GM19452 (cell line): ENCODE measurements around the gene TMEM117.

ENCODE experiments used
- ATAC-seq: cut with Tn5 transposase; IDR thresholded peaks from one replicate; pipeline ENCODE4 v1.9.1; 2021; ENCODE audit not compliant: unreplicated experiment

The TMEM117 gene

DNA sequence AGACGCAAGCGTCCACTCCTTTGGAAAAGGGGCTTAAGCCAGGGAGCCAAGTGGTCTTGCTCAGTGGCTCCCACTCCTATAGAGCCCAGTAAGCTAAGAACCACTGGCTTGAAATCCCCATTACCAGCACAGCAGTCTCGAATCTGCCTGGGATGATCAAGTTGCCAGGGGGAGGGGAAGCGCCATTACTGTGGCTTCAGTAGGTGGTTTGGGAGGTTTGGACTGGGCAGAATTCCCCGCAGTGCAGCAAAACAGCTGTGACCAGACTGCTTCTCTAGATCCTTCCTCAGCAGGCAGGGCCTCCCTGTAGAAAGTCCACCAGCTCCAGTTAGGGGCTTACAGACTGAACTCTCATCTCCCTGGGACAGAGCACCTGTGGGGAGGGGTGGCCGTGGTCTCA, 115.4 kb downstream of the TMEM117 start:
- ATAC-seq = no peak

DNA sequence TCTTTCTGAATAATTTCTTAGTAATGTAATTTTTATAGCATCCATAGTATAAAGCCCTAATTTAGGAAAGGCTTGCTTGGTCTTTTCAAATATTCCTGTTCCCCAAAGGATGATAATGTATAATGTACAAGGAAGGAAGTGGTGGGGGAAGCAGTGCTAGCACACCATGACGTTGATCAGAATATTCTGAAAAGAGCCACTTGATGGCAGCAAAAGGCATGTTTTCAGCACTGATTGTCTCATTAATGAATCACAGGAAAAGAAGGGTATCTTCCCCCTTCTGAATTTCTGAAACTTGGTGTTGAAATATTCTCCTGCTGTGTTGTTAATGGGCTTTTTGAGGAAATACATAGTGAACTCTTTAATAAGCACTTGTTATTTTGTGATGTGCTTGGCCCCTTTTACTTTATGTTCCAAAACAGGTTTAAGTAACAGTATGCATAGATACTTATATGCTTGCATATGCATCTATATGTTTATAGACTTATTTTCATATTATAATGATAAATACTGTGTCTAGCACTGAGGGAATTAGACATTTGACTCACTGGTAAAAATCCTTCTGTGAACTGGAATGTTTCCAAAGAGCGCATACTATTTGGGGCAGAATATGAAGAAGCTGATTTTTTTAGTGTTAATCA, 122.0 kb downstream of the TMEM117 start:
- ATAC-seq = peak; percentile 96

DNA sequence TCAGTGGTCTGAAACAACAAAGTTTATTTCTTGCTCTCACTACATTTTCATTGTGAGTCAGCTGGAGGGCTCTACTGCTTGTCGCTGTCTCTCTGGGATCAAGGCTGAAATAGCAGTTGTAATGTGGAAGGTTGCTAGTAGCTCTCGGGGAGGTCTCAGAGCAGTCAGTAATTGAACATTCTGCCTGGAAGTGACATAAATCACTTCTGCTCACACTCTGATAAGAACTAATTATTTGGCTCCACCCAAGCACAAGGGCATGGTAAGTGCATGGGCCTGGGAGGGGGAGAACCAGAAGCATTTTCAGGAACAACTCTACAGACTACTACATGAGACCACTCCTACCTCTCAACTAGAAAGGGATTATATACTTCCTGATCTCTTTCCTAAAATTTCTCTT, 128.2 kb downstream of the TMEM117 start:
- ATAC-seq = no peak

DNA sequence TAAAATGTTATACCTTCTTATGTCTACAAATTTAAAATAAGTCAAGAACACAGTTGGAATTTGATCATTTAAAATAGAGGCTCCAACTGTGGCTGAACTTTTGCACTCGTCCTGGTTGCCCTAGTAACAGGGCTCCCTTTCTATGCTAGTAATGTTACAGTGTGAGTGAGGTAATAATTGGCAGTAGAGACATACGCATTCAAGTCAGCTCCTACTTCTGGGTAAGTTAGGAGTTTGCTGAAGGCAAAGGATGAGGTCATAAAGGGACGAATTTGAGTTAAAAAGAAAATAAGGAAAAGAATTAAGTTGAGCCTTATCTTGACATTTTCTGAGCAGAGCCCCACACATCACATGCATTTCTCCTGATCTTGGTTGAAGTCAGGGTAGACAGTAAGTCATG, 129.1 kb downstream of the TMEM117 start:
- ATAC-seq = no peak

DNA sequence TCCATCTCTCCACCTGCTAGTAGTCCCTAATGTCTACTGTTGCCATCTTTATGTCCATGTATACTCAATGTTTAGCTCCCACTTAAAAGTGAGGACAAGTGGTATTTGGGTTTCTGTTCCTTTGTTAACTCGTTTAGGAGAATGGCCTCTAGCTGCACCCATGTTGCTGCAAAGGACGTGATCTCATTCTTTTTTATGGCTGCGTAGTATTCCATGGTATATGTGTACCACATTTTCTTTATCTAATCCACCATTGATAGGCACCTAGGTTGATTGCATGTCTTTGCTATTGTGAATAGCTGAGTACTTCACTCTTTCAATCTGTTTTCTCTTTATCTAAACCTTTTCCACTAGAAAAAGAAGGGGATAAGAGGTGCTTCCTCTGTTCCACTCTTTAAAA, 130.0 kb downstream of the TMEM117 start:
- ATAC-seq = no peak

DNA sequence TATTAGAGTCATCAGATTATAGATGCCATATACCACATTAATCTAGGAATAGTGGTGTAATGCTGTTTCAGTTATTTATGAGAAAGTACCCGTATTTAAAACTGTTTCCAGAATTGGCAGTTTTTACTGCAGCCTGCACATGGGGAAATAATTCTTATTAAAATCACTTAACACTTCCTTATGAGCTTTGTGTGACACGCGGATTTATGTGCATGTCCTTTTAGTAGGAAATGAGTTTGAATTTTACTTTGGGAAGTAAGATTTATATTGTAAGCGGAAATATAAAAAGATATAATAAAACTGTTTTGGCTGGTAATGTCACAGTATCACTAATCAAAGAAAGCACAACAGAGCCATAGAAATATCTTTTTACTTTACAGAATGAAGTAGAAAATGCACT, 132.9 kb downstream of the TMEM117 start:
- no peak for ATAC-seq

DNA sequence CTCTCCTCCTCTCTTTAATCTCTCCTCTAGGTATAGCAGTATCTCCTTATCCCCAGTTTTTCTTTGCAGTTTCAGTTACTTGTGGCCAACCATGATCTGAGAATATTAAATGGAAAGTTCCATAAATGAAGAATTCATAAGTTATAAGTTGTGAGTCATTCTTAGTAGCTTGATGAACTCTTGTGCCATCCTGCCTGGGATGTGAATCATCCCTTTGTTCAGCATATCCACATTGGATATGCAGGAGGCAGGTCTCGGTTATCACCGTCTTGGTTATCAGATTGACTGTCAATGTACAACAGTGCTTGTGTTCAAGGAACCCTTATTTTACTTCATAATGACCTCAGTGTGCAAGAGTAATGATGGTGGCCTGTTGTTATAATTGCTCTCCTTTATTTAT, 134.0 kb downstream of the TMEM117 start:
- no peak for ATAC-seq

DNA sequence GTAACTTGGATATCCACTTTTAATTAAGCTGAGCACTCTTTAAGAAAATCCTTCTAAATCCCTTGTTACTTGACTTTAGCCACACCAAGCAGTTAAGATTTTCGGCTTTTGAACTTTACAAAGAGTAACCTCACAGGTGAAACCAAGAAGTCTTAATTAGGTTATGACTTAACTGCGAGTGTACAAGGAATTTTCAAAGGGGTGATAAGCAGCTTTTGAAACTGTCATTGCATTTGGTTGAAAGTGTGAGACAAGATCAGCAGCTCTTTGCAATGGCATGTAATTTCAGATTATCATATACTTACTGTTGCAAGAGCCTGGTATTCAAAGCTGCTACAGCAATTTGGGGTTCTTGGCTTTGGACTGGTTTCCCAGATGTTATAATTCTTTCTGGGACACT, 137.5 kb downstream of the TMEM117 start:
- ATAC-seq = no peak

DNA sequence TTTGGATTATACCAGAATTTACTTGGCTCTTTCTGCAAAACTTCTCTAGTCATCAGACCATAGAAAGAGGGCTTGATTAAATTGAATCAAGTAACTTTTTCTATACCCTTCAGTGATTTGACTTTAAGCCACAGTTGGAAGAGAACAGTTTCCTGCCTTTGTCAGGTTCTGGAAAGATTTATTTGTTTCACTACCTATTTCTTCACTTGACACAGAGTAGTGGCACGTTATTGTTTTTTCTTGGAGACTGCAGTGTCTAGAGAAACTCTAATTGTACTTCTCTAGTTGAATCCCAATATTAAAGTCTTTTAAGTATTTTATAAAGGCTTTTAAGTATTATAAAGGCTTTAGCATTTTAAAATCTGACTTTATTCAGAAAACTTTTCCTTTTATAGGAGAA, 138.1 kb downstream of the TMEM117 start:
- no peak for ATAC-seq

DNA sequence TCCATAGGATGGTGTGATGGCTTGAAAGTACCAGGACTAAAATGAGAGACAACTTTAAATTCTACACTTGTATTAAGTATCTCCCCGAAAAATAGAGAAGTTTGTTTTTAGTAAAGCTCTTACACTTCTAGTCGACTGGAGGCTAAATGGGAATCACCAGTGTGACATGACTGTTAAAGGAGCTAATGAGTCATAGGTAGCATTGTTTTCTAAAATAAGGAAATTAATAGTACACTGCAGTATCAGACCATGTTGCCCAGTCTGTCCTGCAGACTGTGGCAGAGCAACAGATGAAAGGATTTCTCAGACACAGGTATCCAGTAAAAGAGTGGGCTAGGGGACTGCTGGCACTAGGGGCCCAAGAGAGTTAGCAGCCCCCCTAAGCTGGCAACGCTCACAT, 140.1 kb downstream of the TMEM117 start:
- ATAC-seq = no peak

DNA sequence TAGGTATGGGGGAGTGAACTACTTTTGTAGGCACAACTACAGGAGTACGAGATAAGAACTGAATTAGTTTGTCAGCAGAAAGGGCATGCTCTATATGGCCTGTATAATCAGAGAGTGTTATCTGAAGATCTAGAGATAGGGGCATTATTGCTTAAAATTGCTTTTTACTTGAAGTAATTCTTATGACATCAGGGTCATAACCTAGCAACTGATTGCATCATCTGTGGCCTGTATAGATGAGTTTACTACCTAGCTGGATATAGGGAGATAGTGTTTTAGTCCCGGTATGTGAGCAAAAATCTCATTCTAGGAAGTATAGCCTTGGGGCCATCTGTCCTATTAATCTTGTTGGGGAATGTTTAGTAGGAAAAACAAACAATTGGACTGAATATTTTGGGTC, 142.7 kb downstream of the TMEM117 start:
- no peak for ATAC-seq

DNA sequence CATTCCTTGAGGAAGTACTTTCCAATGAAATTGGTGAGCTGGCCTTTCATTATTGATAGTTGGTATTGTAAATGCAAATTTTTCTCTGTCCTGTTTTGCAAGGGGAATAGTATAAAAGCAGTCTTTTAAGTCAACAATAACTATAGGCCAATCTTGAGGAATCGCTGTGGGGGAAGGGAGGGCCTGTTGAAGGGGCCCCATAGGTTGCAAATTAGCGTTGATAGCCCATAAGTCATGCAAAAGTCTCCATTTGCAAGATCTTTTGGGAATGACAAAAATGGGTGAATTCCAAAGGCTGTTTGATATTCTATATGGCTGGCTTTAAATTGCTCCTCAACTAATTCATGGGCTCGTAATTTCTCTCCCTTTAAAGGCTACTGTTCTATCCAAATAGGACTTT, 143.6 kb downstream of the TMEM117 start:
- ATAC-seq = no peak

DNA sequence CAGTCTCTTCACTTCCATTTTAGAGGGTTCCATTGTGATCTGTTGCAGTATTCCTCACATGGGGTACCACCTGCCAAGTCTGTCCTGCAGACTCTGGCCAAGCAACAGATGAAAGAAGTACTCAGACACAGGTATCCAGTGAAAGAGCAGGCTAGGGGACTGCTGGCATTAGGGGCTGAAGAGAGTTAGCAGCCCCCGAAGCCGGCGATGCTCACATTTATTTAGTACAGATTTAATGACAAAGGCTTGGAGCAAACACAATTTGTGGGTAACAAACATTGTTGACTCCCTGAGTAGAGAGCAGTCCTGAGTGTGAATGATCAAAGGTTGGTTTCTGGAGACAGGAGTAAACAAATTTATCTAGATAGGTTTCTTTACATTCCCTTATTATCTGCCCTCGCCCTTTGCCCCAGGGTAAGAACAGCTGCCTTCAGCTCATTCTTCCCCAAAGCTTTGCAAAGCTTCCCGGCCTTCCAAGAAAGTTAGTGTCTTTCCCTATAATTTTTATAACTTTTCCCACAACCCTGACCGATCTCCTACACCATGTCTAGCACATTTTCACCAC, 144.8 kb downstream of the TMEM117 start:
- ATAC-seq = no peak

DNA sequence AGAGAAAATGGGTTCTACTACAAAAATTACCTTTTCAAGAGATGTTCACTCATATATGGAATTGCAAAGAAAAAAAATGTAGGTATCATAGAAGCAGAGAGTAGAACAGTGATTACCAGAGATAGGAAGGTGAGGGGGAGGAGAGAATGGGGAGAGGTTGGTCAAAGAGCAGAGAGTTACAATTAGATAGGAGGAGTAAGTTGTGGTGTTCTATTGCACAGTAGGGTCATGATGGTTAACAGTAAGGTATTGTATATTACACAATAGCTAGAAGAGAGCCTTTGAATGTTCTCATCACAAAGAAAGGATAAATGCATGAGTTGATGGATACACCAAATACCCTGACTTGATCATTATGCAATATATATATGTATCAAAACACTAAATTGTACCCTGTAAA, 145.8 kb downstream of the TMEM117 start:
- no peak for ATAC-seq

DNA sequence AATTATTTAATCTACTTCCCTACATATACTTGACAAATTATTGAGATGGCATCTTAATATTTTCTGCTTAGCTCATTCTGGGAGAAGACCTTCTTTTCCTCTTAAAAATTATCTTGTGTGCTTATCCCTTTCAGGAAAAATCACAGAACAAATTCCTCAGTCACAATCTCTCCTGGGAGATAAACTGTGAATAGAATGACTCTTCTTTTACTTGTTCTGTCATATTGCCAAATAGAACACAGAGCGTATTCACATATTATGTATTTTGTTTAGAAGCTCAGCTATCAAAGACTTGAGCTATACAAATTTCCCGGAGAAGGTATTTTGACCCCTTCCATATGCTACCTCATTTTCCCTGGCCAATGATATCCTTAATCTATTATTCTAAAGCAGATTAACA, 146.7 kb downstream of the TMEM117 start:
- ATAC-seq = no peak

DNA sequence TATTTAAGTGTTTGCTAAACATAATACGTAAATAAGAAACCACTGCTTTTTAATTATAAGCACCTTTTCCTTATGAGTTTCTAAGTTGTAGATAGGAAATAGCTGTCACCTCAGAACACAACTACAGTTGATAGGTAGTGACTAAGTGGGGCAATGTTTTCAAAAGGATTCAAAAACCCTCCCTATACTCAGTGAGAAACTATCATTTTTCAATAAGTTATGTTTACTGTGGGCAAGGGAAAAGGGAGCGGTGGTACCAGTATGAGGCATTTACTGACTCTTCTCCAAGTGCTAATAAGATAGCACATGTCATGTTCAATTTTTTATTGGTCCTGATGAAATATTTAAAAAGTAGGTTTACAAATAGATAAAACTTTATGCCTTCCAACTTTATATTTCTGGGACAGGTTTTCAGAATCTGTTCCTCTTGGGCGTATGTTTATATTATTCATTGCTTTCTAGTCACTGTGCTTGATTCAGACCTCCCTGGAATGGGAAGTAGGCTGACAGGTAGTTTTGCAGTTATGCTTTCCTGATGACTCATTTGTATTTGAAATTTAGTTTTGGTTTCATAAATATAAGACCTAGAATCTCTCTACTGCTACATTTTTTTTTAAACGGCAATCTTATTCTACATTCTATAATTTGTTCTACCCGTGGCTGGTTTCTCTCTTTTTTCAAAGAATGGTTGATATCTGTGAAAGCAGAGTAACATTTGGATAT, 153.1 kb downstream of the TMEM117 start:
- peak; percentile 96 for ATAC-seq

DNA sequence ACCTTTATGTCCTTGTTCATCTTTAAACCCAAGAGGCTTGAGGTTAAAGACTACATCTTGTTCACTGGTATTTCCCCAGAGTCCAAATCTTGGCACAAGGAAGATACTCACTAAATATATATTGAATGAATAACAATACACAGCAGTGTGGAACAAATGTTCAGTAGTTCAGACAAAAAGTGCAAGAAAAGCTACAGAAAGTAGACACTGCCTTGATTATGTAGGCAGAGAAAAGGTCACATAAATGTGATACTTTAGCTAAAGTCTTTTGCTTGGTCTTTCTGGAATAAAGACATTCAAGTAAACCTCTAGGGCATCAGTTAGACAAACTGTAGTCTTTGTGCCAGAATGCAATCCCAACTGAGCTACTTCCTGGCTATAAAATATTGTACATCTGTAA, 157.0 kb downstream of the TMEM117 start:
- no peak for ATAC-seq

DNA sequence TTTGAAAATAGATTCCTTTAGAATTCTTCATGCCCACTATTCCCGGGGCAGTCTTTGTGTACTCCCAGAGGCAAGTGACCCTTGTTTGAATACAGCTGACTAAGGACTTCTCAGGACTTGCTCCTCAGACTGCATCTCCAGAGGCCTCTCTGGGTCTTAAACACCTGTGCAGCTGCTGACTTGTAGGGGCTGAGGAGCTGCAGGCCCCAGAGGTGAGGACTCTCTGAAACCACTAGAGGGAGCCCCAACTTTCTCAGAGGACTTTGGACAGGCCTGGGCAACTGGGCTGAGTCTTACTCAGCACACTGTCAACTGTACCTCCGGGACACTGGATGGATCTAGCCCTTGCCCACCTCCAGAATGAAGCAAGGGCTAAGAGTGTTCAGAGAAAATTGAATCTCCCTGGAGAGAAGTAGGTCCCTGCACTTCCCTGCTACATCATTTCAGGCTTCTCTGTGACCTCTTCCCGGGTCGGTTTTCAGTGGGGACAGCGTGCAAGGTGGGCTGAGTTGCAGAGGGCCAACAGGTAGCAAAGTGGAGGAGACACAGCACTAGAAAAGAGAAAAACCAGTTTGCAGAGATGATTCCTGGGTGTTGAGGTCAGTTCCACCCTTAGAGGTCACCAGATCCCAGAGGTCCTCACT, 164.6 kb downstream of the TMEM117 start:
- ATAC-seq = peak; percentile 92

DNA sequence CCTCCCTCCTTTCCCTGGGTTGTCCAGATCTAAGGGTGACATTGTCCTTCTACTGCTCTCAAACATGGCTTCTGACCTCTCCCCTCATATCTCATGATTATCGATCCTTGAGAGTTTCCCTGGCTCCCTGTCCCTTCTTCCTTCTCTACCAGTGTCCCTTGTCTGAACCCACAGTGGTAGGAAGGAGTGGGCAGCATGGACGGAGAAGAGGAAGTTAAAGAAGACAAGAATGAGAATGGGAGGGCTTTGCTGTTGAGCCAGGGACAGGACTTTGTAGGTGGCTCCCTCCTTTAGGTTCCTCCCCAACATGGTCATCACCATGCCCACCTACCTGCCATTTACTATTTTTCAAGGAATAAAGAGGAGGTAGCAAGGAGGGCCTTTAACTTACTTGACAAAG, 166.7 kb downstream of the TMEM117 start:
- no peak for ATAC-seq

DNA sequence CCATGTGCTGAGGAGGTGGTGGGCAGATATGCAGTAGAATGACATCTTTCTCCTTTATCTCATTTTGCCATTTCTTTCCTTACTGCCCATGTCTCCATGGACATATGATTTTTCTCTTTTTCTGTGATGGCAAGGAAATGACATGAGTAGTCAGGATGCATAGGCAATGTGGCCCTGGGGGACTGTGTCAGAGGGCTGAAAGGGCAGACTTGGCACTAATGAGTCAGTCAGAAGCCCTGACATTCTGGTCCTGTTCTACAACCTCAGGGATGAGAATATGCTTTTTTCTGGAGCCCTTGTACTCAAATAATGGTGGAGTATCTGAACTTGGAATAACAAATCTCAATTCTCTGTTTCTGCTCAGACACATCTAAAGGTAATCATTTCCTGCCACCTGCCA, 167.8 kb downstream of the TMEM117 start:
- no peak for ATAC-seq

DNA sequence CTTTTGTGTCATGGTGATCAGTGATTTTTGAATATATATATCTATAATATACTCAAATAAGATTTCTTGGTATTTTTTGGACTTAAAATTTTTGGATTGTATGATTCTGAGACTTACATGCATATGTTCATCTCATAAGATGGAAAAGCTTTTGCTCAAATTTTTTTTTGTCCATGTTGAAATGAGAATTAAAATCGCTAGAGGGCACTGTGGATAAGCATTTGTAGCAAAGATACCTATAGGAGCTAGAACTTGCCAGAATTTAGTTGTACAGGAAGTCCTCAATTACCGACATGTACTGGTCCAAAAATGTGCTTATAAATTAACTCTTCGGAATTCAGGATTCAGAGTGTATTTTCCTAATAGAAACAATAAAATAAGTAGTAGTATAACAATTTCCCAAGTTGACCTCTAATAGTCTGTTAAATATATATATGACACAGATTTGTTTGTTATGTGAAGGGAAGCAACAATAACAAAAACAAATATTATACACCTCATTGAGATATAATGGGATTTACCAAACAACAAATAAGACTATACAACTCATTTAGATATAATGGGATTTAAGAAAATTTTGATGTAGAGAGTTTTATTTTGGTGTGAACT, 179.6 kb downstream of the TMEM117 start:
- peak; percentile 65 for ATAC-seq

DNA sequence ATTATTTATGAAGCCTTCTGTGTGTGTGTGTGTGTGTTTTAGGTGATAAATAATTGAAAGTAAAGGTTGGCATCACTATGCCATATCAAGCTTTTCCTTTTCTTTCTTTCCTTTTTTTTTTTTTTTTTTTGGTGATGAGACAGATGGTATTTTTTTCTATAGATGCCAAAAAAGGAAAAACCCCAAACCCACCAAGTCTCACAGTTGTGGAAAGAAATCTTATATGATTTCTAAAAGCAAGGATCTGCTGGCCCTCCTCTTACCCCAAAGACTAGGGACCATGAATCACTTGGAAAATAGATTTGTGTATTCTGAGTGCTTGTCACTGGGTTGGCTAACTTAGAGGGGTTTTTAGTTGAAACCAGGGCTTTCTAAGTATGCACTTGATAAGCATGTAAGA, 181.3 kb downstream of the TMEM117 start:
- ATAC-seq = no peak
